Astrocyte (in vitro differentiated cells and primary cell): Measurements from ENCODE around the gene MGMT. TPM values are rescaled to one million over a fixed set of nuclear protein-coding genes. Genes with fewer than 3 reads are reported as not detected.

ENCODE experiments used
- DNase-seq: peaks from one replicate; pipeline ENCODE4 v3.0.0-alpha.2; 2010; ENCODE audit warnings: low read depth
- FAIRE-seq: peaks from 2 replicates; lab custom pipeline; 2011; peaks lifted over from hg19 to GRCh38; lab: Jason Lieb, UNC
- H2AFZ ChIP-seq: 2 replicates; pipeline ENCODE4 v1.6.0; 2012; ENCODE audit warnings: low read depth, low read length, inconsistent platforms
- H3K27ac ChIP-seq: 2 replicates; pipeline ENCODE4 v1.5.1; 2011; ENCODE audit warnings: low read depth, low read length, inconsistent platforms
- H3K27me3 ChIP-seq: 2 replicates; pipeline ENCODE4 v1.6.0; 2011; ENCODE audit warnings: low read length, inconsistent platforms; ENCODE audit not compliant: insufficient read depth
- H3K36me3 ChIP-seq: 2 replicates; pipeline ENCODE4 v1.5.1; 2011; ENCODE audit warnings: low read length, inconsistent platforms; ENCODE audit not compliant: insufficient read depth
- H3K4me1 ChIP-seq: 2 replicates; pipeline ENCODE4 v1.5.1; 2011; ENCODE audit warnings: low read length, inconsistent platforms; ENCODE audit not compliant: insufficient read depth
- H3K4me2 ChIP-seq: 2 replicates; pipeline ENCODE4 v1.6.0; 2012; ENCODE audit warnings: low read length, inconsistent platforms
- H3K4me3 ChIP-seq: 2 replicates; pipeline ENCODE4 v1.5.1; 2011; ENCODE audit warnings: low read depth, mild to moderate bottlenecking, low read length, inconsistent platforms; ENCODE audit not compliant: insufficient read depth
- H3K79me2 ChIP-seq: 2 replicates; pipeline ENCODE4 v1.6.0; 2012; ENCODE audit warnings: mild to moderate bottlenecking, low read length, inconsistent platforms; ENCODE audit not compliant: insufficient read depth
- H3K9ac ChIP-seq: 2 replicates; pipeline ENCODE4 v1.6.0; 2012; ENCODE audit warnings: mild to moderate bottlenecking, low read length, inconsistent platforms
- H3K9me3 ChIP-seq: 2 replicates; pipeline ENCODE4 v1.5.1; 2012; ENCODE audit warnings: low read depth, mild to moderate bottlenecking, low read length, inconsistent platforms; ENCODE audit not compliant: insufficient read depth
- H4K20me1 ChIP-seq: 2 replicates; pipeline ENCODE4 v1.6.0; 2012; ENCODE audit warnings: low read length, inconsistent platforms; ENCODE audit not compliant: insufficient read depth
- H3K27ac Mint-ChIP-seq: one replicate; pipeline ENCODE4 v1.8.0; 2021; ENCODE audit warnings: mild to moderate bottlenecking, mixed read lengths; ENCODE audit not compliant: unreplicated experiment
- H3K27me3 Mint-ChIP-seq: one replicate; pipeline ENCODE4 v1.8.0; 2021; ENCODE audit warnings: low read depth, mixed read lengths; ENCODE audit not compliant: unreplicated experiment
- H3K36me3 Mint-ChIP-seq: one replicate; pipeline ENCODE4 v1.8.0; 2021; ENCODE audit warnings: low read depth, mixed read lengths; ENCODE audit not compliant: unreplicated experiment
- H3K4me1 Mint-ChIP-seq: one replicate; pipeline ENCODE4 v1.8.0; 2021; ENCODE audit warnings: low read depth, mixed read lengths; ENCODE audit not compliant: unreplicated experiment
- H3K4me3 Mint-ChIP-seq: one replicate; pipeline ENCODE4 v1.8.0; 2021; ENCODE audit warnings: mild to moderate bottlenecking, moderate library complexity, mixed read lengths; ENCODE audit not compliant: unreplicated experiment
- H3K9me3 Mint-ChIP-seq: one replicate; pipeline ENCODE4 v1.8.0; 2021; ENCODE audit warnings: mild to moderate bottlenecking, mixed read lengths; ENCODE audit not compliant: unreplicated experiment
- EZH2 ChIP-seq: IDR thresholded peaks from 2 replicates; pipeline ENCODE4 v1.6.1; 2012; ENCODE audit warnings: mild to moderate bottlenecking, low read length, inconsistent platforms; ENCODE audit not compliant: insufficient read depth
- total RNA-seq: library from RNA; stranded (reverse); gene quantifications from 2 replicates; pipeline ENCODE4 v1.2.1, GENCODE V29; 2021
- TF ChIP-seq, protein P1 (sequence below): IDR thresholded peaks from 2 replicates; pipeline ENCODE4 v1.5.1; 2011; ENCODE audit warnings: low read depth, mild to moderate bottlenecking, inconsistent platforms, low read length, moderate library complexity; ENCODE audit not compliant: insufficient read depth

MGMT gene
- total RNA-seq, 1 donor from 2014 or later = 9.5 TPM

GRCh38 chr10:129631006-129631405 is 164.0 kb downstream of the MGMT start:
- no peak overlapping the region for H3K4me2 ChIP-seq
- FAIRE-seq = no peak
- H3K79me2 ChIP-seq = no peaks in the 10 kb centered on the region
- H2AFZ ChIP-seq = no peak overlapping the region
- no peak for TF ChIP-seq EZH2
- TF ChIP-seq, protein P1, sequence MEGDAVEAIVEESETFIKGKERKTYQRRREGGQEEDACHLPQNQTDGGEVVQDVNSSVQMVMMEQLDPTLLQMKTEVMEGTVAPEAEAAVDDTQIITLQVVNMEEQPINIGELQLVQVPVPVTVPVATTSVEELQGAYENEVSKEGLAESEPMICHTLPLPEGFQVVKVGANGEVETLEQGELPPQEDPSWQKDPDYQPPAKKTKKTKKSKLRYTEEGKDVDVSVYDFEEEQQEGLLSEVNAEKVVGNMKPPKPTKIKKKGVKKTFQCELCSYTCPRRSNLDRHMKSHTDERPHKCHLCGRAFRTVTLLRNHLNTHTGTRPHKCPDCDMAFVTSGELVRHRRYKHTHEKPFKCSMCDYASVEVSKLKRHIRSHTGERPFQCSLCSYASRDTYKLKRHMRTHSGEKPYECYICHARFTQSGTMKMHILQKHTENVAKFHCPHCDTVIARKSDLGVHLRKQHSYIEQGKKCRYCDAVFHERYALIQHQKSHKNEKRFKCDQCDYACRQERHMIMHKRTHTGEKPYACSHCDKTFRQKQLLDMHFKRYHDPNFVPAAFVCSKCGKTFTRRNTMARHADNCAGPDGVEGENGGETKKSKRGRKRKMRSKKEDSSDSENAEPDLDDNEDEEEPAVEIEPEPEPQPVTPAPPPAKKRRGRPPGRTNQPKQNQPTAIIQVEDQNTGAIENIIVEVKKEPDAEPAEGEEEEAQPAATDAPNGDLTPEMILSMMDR = no peak
- no peaks in the 10 kb centered on the region for H4K20me1 ChIP-seq
- H3K36me3 ChIP-seq = no peaks in the 10 kb centered on the region
- Mint-ChIP-seq H3K36me3 (no peaks in the 10 kb centered on the region), H3K4me3 (no peak overlapping the region), H3K27ac (no peak overlapping the region), H3K9me3 (peaks cover 5% of the 10 kb centered on the region), H3K4me1 (peaks cover 3% of the 10 kb centered on the region), H3K27me3 (no peaks in the 10 kb centered on the region)
- H3K27me3 ChIP-seq = no peaks in the 10 kb centered on the region
- DNase-seq = no peak
- no peaks in the 10 kb centered on the region for H3K4me1 ChIP-seq
- no peak overlapping the region for H3K27ac ChIP-seq
- no peak overlapping the region for H3K4me3 ChIP-seq
- H3K9me3 ChIP-seq = no peaks in the 10 kb centered on the region
- H3K9ac ChIP-seq = no peak overlapping the region

GRCh38 chr10:129631870-129632623 is 165.0 kb downstream of the MGMT start:
- Mint-ChIP-seq H3K27ac (no peak overlapping the region), H3K27me3 (no peaks in the 10 kb centered on the region), H3K4me3 (no peak overlapping the region)

More at GRCh38 chr10:129631870-129632623, 165.0 kb downstream of the MGMT start:
- H3K27ac ChIP-seq = no peak overlapping the region
- Mint-ChIP-seq H3K4me1 (peaks cover 3% of the 10 kb centered on the region), H3K9me3 (peaks cover 5% of the 10 kb centered on the region), H3K36me3 (no peaks in the 10 kb centered on the region)
- H3K79me2 ChIP-seq = no peaks in the 10 kb centered on the region
- H3K36me3 ChIP-seq = no peaks in the 10 kb centered on the region
- no peaks in the 10 kb centered on the region for H3K4me1 ChIP-seq
- no peak for DNase-seq
- no peak for TF ChIP-seq EZH2
- TF ChIP-seq, protein P1 = no peak
- no peak overlapping the region for H3K4me2 ChIP-seq
- no peak overlapping the region for H3K9ac ChIP-seq
- no peaks in the 10 kb centered on the region for H3K9me3 ChIP-seq
- FAIRE-seq = no peak
- no peaks in the 10 kb centered on the region for H3K27me3 ChIP-seq
- no peaks in the 10 kb centered on the region for H4K20me1 ChIP-seq
- no peak overlapping the region for H2AFZ ChIP-seq
- H3K4me3 ChIP-seq = no peak overlapping the region
